ENCODE results near the gene ADARB1. TPM values are rescaled to one million over a fixed set of nuclear protein-coding genes. Genes with fewer than 3 reads are reported as not detected.

The ADARB1 gene
- total RNA-seq, 1 donor from 2014 or later: 25.8 TPM

DNA sequence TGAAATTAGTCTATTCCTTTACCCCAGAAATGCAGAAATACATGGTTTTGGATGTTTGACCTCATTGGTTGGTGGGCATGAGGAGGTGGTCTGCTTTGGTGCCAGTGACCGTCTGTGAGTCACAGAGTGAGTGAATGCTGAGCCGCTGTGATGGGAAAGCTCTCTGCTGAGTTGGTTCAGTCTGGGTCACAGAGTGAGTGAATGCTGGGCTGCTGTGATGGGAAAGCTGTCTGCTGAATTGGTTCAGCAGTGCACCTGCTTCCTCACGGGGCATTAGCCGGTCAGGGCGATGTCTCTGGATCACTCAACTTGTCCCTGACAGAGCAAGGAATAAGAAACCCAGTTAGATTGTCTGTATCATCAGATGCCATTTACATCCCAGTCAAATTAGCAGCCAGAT, 40.8 kb downstream of the ADARB1 start:
- Histone ChIP-seq H3K4me3 (ENCODE audit: insufficient read depth, low read depth, low read length) (no peak overlapping the region), H3K27me3 (ENCODE audit: insufficient read depth, low read length) (no peaks in the 10 kb centered on the region), H4K20me1 (ENCODE audit: insufficient read depth, low read length) (peaks cover 29% of the 10 kb centered on the region), H2AFZ (ENCODE audit: low read depth, low read length) (no peak overlapping the region), H3K4me2 (ENCODE audit: low read length) (no peak overlapping the region), H3K4me1 (ENCODE audit: insufficient read depth, low read length) (peaks cover under 1% of the 10 kb centered on the region), H3K27ac (ENCODE audit: low read depth, low read length) (no peak overlapping the region), H3K9ac (ENCODE audit: low read length) (no peak overlapping the region), H3K36me3 (ENCODE audit: insufficient read depth, low read length) (no peaks in the 10 kb centered on the region), H3K9me3 (ENCODE audit: insufficient read depth, low read depth, low read length) (no peaks in the 10 kb centered on the region), H3K79me2 (ENCODE audit: insufficient read depth, low read length) (peaks cover 30% of the 10 kb centered on the region)
- TF ChIP-seq, protein P1, sequence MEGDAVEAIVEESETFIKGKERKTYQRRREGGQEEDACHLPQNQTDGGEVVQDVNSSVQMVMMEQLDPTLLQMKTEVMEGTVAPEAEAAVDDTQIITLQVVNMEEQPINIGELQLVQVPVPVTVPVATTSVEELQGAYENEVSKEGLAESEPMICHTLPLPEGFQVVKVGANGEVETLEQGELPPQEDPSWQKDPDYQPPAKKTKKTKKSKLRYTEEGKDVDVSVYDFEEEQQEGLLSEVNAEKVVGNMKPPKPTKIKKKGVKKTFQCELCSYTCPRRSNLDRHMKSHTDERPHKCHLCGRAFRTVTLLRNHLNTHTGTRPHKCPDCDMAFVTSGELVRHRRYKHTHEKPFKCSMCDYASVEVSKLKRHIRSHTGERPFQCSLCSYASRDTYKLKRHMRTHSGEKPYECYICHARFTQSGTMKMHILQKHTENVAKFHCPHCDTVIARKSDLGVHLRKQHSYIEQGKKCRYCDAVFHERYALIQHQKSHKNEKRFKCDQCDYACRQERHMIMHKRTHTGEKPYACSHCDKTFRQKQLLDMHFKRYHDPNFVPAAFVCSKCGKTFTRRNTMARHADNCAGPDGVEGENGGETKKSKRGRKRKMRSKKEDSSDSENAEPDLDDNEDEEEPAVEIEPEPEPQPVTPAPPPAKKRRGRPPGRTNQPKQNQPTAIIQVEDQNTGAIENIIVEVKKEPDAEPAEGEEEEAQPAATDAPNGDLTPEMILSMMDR (IDR thresholded peaks at IDR 0.05; ENCODE audit: insufficient read depth, low read depth, low read length): no peak
- TF ChIP-seq EZH2 (IDR thresholded peaks at IDR 0.05; ENCODE audit: insufficient read depth, low read length): no peak
- Mint-ChIP-seq H3K9me3 (ENCODE audit: unreplicated experiment) (no peaks in the 10 kb centered on the region), H3K27ac (ENCODE audit: unreplicated experiment) (no peak overlapping the region), H3K4me1 (ENCODE audit: low read depth, unreplicated experiment) (peaks cover 12% of the 10 kb centered on the region), H3K36me3 (ENCODE audit: low read depth, unreplicated experiment) (peaks cover 3% of the 10 kb centered on the region), H3K4me3 (ENCODE audit: unreplicated experiment) (no peak overlapping the region), H3K27me3 (ENCODE audit: low read depth, unreplicated experiment) (peaks cover 8% of the 10 kb centered on the region)
- FAIRE-seq: no peak
- no peak for DNase-seq (ENCODE audit: low read depth)

DNA sequence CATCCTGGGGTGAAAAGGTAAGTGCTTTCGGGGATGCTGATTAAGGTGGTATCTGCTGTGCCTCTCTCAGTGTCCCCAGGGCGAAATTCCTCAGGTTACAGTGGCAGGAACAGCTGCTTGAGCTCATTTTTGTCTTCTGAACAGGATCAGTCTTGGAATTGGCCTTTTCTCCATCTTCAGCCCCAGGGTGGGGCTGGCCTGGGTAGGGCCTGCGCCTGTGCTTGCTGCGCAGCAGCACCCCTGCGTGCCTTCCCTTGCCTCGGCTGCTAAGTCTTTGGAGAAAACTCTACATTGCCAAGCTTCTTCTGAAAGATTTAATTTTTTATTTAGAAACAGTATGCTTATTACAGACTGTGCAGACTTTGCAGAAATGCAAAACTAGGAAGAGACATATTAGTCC, 41.7 kb downstream of the ADARB1 start:
- Mint-ChIP-seq H3K27ac (ENCODE audit: unreplicated experiment) (no peak overlapping the region), H3K9me3 (ENCODE audit: unreplicated experiment) (no peaks in the 10 kb centered on the region), H3K4me1 (ENCODE audit: low read depth, unreplicated experiment) (peaks cover 10% of the 10 kb centered on the region), H3K27me3 (ENCODE audit: low read depth, unreplicated experiment) (peaks cover 12% of the 10 kb centered on the region), H3K4me3 (ENCODE audit: unreplicated experiment) (no peak overlapping the region), H3K36me3 (ENCODE audit: low read depth, unreplicated experiment) (peaks cover 3% of the 10 kb centered on the region)
- Histone ChIP-seq H3K9ac (ENCODE audit: low read length) (no peak overlapping the region), H3K27me3 (ENCODE audit: insufficient read depth, low read length) (no peaks in the 10 kb centered on the region), H3K36me3 (ENCODE audit: insufficient read depth, low read length) (no peaks in the 10 kb centered on the region), H3K4me2 (ENCODE audit: low read length) (no peak overlapping the region), H2AFZ (ENCODE audit: low read depth, low read length) (no peak overlapping the region), H4K20me1 (ENCODE audit: insufficient read depth, low read length) (peaks cover 24% of the 10 kb centered on the region), H3K4me3 (ENCODE audit: insufficient read depth, low read depth, low read length) (no peak overlapping the region), H3K4me1 (ENCODE audit: insufficient read depth, low read length) (no peaks in the 10 kb centered on the region), H3K27ac (ENCODE audit: low read depth, low read length) (no peak overlapping the region), H3K79me2 (ENCODE audit: insufficient read depth, low read length) (peaks cover 22% of the 10 kb centered on the region), H3K9me3 (ENCODE audit: insufficient read depth, low read depth, low read length) (no peaks in the 10 kb centered on the region)
- DNase-seq (ENCODE audit: low read depth) (no peak), FAIRE-seq (no peak)
- TF ChIP-seq, protein P1 (IDR thresholded peaks at IDR 0.05; ENCODE audit: insufficient read depth, low read depth, low read length): no peak
- no peak for TF ChIP-seq EZH2 (IDR thresholded peaks at IDR 0.05; ENCODE audit: insufficient read depth, low read length)

DNA sequence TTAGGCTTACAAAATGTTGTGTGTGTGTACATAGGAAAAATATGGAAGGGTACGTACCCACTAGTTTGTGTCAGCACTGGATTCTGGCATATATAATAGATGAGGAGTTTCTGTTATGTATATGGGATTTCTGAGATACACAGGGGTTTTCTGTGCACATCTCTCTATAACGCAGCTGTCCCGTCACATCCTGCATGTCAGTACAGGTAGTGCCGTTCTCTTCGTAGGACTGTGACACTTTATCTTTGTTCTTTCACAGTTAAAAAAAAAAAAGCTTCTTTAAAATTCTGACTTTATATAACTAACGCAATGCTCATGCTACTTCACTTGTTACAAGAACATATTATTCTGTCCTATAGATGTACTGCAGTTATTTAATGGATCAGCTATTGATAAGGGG, 42.9 kb downstream of the ADARB1 start:
- FAIRE-seq: no peak
- no peak for DNase-seq (ENCODE audit: low read depth)
- Mint-ChIP-seq H3K9me3 (ENCODE audit: unreplicated experiment) (no peaks in the 10 kb centered on the region), H3K27me3 (ENCODE audit: low read depth, unreplicated experiment) (peaks cover 11% of the 10 kb centered on the region), H3K4me3 (ENCODE audit: unreplicated experiment) (no peak overlapping the region), H3K36me3 (ENCODE audit: low read depth, unreplicated experiment) (peaks cover 3% of the 10 kb centered on the region), H3K27ac (ENCODE audit: unreplicated experiment) (no peak overlapping the region), H3K4me1 (ENCODE audit: low read depth, unreplicated experiment) (peaks cover 8% of the 10 kb centered on the region)
- peaks cover 11% of the 10 kb centered on the region for H3K79me2 ChIP-seq (ENCODE audit: insufficient read depth, low read length)
- peaks cover 18% of the 10 kb centered on the region for H4K20me1 ChIP-seq (ENCODE audit: insufficient read depth, low read length)
- TF ChIP-seq, protein P1 (IDR thresholded peaks at IDR 0.05; ENCODE audit: insufficient read depth, low read depth, low read length): no peak
- H3K9ac ChIP-seq (ENCODE audit: low read length): no peak overlapping the region
- no peaks in the 10 kb centered on the region for H3K27me3 ChIP-seq (ENCODE audit: insufficient read depth, low read length)
- no peak overlapping the region for H3K27ac ChIP-seq (ENCODE audit: low read depth, low read length)
- H3K9me3 ChIP-seq (ENCODE audit: insufficient read depth, low read depth, low read length): no peaks in the 10 kb centered on the region
- no peaks in the 10 kb centered on the region for H3K4me1 ChIP-seq (ENCODE audit: insufficient read depth, low read length)
- no peak overlapping the region for H3K4me3 ChIP-seq (ENCODE audit: insufficient read depth, low read depth, low read length)
- H3K4me2 ChIP-seq (ENCODE audit: low read length): no peak overlapping the region
- H3K36me3 ChIP-seq (ENCODE audit: insufficient read depth, low read length): no peaks in the 10 kb centered on the region
- no peak overlapping the region for H2AFZ ChIP-seq (ENCODE audit: low read depth, low read length)

All from astrocyte (in vitro differentiated cells and primary cell).